GM13977 (cell line): ENCODE data around the gene MRPL42.

Experiments used
- DNase-seq: peaks from one replicate; pipeline ENCODE4 v3.0.0; 2012; ENCODE audit warnings: low spot score
- in situ Hi-C: fragments of 300-500 bp; cut with MboI; formaldehyde crosslinking; loops from one replicate; pipeline ENCODE4 v1.12.0; 2022; ENCODE audit warnings: low sequenced_read_pairs, low pct_unique_long_range_greater_than_20kb, mixed read lengths, inconsistent platforms; ENCODE audit not compliant: unreplicated experiment
- TF ChIP-seq, protein P1 (sequence below): IDR thresholded peaks from 2 replicates; pipeline ENCODE4 v1.5.1; 2012; ENCODE audit warnings: mild to moderate bottlenecking, control low read depth; ENCODE audit not compliant: insufficient read depth; ENCODE audit errors: extremely low read depth, missing control alignments

MRPL42 gene

DNA sequence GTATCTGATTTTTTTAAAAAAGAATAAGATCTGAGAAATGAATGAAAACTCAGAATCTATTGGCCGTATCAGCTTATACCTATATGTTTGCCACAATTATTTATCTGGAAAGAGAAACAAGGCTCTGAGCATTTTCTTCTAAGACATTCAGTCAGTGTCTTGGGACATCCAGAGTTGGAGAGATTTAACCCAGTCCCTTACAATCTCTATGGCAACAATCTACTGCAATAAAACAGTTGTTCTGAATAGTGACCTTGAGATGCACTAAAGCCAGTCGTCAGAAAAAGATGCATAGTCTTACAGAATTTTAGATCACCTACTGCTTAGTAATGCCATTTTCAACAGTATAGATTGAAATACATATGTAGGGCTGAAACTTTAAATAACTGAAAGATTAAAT is 53.1 kb downstream of the MRPL42 start:
- in situ Hi-C loops: loop anchor here (25.0 kb wide), 1 partner anchor 592 kb away; no protein-coding TSS in a partner anchor
- DNase-seq: no peak
- TF ChIP-seq, protein P1, sequence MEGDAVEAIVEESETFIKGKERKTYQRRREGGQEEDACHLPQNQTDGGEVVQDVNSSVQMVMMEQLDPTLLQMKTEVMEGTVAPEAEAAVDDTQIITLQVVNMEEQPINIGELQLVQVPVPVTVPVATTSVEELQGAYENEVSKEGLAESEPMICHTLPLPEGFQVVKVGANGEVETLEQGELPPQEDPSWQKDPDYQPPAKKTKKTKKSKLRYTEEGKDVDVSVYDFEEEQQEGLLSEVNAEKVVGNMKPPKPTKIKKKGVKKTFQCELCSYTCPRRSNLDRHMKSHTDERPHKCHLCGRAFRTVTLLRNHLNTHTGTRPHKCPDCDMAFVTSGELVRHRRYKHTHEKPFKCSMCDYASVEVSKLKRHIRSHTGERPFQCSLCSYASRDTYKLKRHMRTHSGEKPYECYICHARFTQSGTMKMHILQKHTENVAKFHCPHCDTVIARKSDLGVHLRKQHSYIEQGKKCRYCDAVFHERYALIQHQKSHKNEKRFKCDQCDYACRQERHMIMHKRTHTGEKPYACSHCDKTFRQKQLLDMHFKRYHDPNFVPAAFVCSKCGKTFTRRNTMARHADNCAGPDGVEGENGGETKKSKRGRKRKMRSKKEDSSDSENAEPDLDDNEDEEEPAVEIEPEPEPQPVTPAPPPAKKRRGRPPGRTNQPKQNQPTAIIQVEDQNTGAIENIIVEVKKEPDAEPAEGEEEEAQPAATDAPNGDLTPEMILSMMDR: no peak

DNA sequence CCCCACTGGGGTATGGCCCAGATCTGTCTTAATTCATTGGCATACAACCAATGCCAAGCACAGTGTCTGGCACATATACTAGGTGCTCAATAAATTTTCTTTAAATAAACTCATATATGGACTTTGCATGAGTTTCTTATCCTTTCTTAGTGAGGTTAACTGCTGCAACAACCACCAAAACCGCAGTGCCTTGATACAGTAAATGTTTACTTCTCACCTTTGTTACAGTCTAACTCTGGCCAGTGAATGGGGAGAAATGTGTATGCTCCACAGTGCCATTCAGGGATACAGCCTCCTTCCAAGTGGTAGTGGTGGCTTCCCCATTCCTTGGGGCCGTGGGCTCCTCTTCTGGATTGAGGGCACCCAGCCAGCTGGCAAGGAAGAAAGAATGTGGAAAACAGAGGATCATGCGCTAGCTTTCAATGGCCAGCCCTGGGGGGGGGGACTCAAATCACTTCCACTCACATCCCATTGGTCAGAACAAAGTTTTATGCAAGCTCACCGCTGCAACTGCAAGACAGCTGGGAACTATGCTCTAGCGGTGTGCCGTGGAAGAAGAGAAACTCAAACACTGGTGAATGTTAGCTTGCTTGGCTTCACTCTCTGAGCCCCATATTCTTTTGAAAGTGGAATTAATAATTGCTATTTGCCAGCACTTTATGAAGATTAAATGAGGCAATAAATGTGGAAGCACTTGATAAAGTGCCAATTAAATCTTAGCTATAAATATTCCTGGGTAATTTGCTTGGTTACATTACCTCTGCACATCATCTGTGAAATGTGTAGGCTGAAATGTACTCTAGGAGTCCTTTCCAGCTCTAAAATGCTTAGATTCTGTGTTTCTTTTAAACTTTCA is 54.1 kb downstream of the MRPL42 start:
- DNase-seq: no peak
- in situ Hi-C loops: loop anchor here (25.0 kb wide), 1 partner anchor 591 kb away; no protein-coding TSS in a partner anchor
- TF ChIP-seq, protein P1: no peak

DNA sequence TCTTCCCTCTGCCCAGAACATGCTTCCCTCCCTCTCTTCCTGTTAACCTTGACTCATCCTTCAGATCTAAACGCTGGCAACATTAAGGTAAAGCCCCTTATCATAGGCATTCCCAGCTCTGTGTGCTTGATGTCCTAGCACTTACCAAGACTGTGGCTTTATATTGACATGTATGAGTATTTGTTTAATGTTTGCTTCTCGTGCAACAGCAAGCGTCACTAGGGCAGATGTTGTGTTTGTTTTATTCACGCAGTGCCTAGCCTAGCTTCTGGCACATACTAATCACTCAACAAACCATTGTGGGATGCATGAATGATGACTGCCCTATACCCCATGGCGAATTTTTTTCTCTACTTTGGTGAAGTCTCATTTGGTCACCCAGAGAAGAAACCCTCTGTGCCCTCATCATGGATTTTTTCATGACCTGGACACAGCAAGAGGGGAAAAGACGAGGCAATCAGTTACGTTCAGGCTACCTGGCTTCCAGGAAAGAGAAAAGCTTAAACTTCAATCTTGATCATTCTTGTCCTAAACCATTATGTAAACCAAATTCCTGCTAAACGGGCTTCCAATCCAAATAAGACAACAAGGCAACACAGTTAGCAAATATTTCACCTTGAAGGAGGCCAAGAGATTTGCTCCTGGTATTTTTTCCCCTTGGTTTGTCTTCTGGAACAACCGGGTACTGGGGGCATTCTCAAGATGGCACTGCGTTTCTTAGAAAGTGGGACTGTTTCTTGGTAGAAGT is 57.2 kb downstream of the MRPL42 start:
- no peak for DNase-seq
- in situ Hi-C loops: loop anchor here (25.0 kb wide), 1 partner anchor 588 kb away; no protein-coding TSS in a partner anchor
- TF ChIP-seq, protein P1: no peak

DNA sequence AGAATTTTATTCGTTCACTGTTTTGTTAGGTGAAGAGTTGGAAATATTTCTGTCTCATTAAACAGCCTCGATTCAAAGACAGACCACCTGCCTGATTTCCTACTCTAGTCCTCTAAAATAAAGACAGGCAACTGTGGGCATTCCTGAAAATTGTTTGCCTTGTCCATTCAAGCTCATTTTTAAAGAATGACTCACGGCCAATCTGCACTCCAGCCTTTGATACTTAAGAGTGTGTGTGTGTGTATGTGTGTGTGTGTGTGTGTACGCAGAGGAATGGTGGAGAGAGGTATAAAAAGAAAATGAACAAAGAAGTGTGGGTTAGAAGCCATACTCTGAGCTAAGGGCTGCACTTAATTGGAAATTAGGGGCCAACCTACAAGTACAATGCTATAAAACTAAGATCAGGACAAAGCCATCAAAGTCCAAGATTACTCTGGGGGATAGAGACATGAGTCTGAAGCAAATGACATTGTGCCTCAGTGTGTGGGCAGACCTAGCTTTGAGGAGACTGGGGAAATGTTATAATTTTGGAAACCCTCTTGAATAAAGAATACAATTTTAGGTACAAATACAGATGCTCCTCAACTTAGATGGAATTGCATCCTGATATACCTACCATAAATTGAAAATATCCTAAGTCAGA is 59.6 kb downstream of the MRPL42 start:
- no peak for DNase-seq
- TF ChIP-seq, protein P1: no peak

DNA sequence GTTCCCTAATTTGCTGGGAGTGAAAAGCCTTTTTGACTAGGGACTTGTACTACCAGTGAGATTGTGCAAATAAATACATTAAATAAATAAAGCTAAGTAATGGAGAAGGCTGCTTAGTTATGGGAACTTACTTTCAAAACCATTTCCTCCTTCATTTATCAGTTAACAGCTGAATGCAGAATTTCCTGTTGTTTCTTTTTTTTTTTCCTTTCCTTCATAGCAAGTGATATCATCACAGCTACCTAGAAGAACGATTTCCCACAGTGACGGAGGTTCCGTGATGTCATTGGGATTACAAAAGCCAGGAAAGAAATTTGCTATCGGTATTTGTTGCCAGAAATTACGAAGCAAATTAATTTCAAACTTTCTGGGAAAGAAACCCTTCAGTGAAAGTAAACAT is 63.0 kb downstream of the MRPL42 start:
- TF ChIP-seq, protein P1: no peak
- in situ Hi-C loops: no loop called here
- DNase-seq: no peak

More for the DNA sequence above, 59.6 kb downstream of the MRPL42 start:
- in situ Hi-C loops: no loop called here

DNA sequence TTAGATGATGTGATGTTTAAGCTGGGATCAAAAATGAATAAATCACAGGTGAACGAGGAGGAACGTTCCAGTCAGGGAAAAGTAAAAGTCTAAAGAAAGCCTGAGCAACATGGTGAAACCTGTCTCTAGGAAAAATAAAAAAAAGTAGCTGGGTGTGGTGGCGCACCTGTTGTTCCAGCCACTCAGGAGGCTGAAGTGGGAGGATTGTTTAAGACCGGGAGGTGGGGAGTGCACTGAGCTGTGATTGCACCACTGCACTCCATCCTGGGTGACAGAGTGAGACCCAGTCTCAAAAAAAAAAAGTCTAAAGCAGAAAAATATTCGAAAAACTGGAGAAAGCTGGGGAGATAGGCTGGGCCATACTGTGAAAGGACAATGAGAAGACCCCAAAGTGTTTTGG is 66.0 kb downstream of the MRPL42 start:
- in situ Hi-C loops: no loop called here
- TF ChIP-seq, protein P1: no peak
- no peak for DNase-seq
